ENCODE data around the gene LMBR1L.
"Not testable (repeated sequence)": the region's sequence is repeated elsewhere in the genome, so short reads cannot be mapped to it uniquely, and the experiment has no call there.

The LMBR1L gene

GRCh38 chr12:49079793-49080192 lies 30.9 kb downstream of the LMBR1L start:
- DNase-seq, result no peak

- DNase-seq, result no peak
These were observed 39.7 kb downstream of the LMBR1L start for GRCh38 chr12:49070971-49071370.

- DNase-seq, result peak; percentile 36 to 80
These were observed 40.9 kb downstream of the LMBR1L start, which contains the start of gene RHEBL1 for GRCh38 chr12:49069507-49070346. Gene RHEBL1 (minus strand): TSS chr12:49069979. CDS start chr12:49069785, 194 bp downstream.

GRCh38 chr12:49068879-49069506 lies 41.7 kb downstream of the LMBR1L start:
- DNase-seq, result no peak

GRCh38 chr12:49066120-49066519 lies 44.5 kb downstream of the LMBR1L start:
- DNase-seq, result no peak

GRCh38 chr12:49064767-49065152 lies 45.9 kb downstream of the LMBR1L start:
- no peak for DNase-seq

GRCh38 chr12:49061916-49062315 lies 48.7 kb downstream of the LMBR1L start:
- not testable (repeated sequence) for DNase-seq

GRCh38 chr12:49061157-49061650 lies 49.4 kb downstream of the LMBR1L start:
- DNase-seq, result no peak

GRCh38 chr12:49060237-49061156 lies 50.1 kb downstream of the LMBR1L start, which contains the start of gene KMT2D:
Gene KMT2D (minus strand): TSS chr12:49060794. CDS start chr12:49055324, 5,470 bp downstream.
- DNase-seq, result peak in 1 of 2 experiments; percentile 58

- no peak for DNase-seq
These were observed 51.1 kb downstream of the LMBR1L start for GRCh38 chr12:49059299-49060171.

- DNase-seq, result no peak
These were observed 51.7 kb downstream of the LMBR1L start for GRCh38 chr12:49059045-49059298.

- DNase-seq, result no peak
These were observed 52.1 kb downstream of the LMBR1L start for GRCh38 chr12:49058366-49059044.

GRCh38 chr12:49057888-49058287 lies 52.8 kb downstream of the LMBR1L start:
- DNase-seq, result no peak

GRCh38 chr12:49055978-49056754 lies 54.5 kb downstream of the LMBR1L start:
- no peak for DNase-seq

- no peak for DNase-seq
These were observed 55.6 kb downstream of the LMBR1L start for GRCh38 chr12:49055092-49055491.

- no peak for DNase-seq
These were observed 56.1 kb downstream of the LMBR1L start for GRCh38 chr12:49054524-49054923.

- DNase-seq, result no peak
These were observed 56.6 kb downstream of the LMBR1L start for GRCh38 chr12:49054096-49054495.

- no peak for DNase-seq
These were observed 58.0 kb downstream of the LMBR1L start for GRCh38 chr12:49052451-49053208.

GRCh38 chr12:49051777-49052438 lies 58.7 kb downstream of the LMBR1L start:
- DNase-seq, result no peak
